H9 (cell line): Measurements from ENCODE around the gene SLC6A3. TPM values are rescaled to one million over a fixed set of nuclear protein-coding genes. Genes with fewer than 3 reads are reported as not detected.

ENCODE experiments used
- DNase-seq: peaks from one replicate; pipeline ENCODE4 v3.0.0-alpha.2; 2017
- H2AFZ ChIP-seq: one replicate; pipeline ENCODE4 v1.6.1; 2013; ENCODE audit warnings: mild to moderate bottlenecking, low read length, control low read depth, moderate library complexity
- H2AK5ac ChIP-seq: 2 replicates; pipeline ENCODE4 v1.6.1; 2013; ENCODE audit warnings: low read length, control low read depth, mixed read lengths; ENCODE audit not compliant: insufficient read length
- H2BK120ac ChIP-seq: one replicate; pipeline ENCODE4 v1.6.1; 2013; ENCODE audit warnings: low read depth, mild to moderate bottlenecking, low read length, control low read depth, inconsistent platforms; ENCODE audit not compliant: poor library complexity, severe bottlenecking
- H2BK12ac ChIP-seq: 2 replicates; pipeline ENCODE4 v1.6.1; 2013; ENCODE audit warnings: low read length, control low read depth, mixed read lengths, low read depth; ENCODE audit not compliant: insufficient read length
- H2BK15ac ChIP-seq: 2 replicates; pipeline ENCODE4 v1.6.1; 2013; ENCODE audit warnings: low read depth, low read length, control low read depth
- H2BK20ac ChIP-seq: one replicate; pipeline ENCODE4 v1.6.1; 2013; ENCODE audit warnings: low read depth, mild to moderate bottlenecking, low read length, control low read depth, inconsistent platforms; ENCODE audit not compliant: poor library complexity, severe bottlenecking
- H2BK5ac ChIP-seq: 2 replicates; pipeline ENCODE4 v1.6.1; 2013; ENCODE audit warnings: low read length, control low read depth, mixed read lengths; ENCODE audit not compliant: insufficient read length
- H3K14ac ChIP-seq: 2 replicates; pipeline ENCODE4 v1.6.1; 2013; ENCODE audit warnings: low read length, control low read depth; ENCODE audit not compliant: insufficient read depth
- H3K18ac ChIP-seq: 2 replicates; pipeline ENCODE4 v1.6.1; 2013; ENCODE audit warnings: low read depth, mild to moderate bottlenecking, mixed read lengths, low read length, control low read depth; ENCODE audit not compliant: insufficient read length
- H3K23ac ChIP-seq: 2 replicates; pipeline ENCODE4 v1.6.1; 2013; ENCODE audit warnings: low read length, control low read depth, mixed read lengths, low read depth; ENCODE audit not compliant: insufficient read length
- H3K23me2 ChIP-seq: 2 replicates; pipeline ENCODE4 v1.6.1; 2013; ENCODE audit warnings: low read depth, mild to moderate bottlenecking, mixed read lengths, low read length, control low read depth; ENCODE audit not compliant: insufficient read length, poor library complexity, severe bottlenecking
- H3K27ac ChIP-seq: 2 replicates; pipeline ENCODE4 v1.5.1; 2013; ENCODE audit warnings: low read length, control low read depth, mixed read lengths, low read depth; ENCODE audit not compliant: insufficient read length
- H3K27me3 ChIP-seq: 2 replicates; pipeline ENCODE4 v1.6.1; 2013; ENCODE audit warnings: low read length, control low read depth, inconsistent platforms; ENCODE audit not compliant: insufficient read depth
- H3K4ac ChIP-seq: 2 replicates; pipeline ENCODE4 v1.6.1; 2013; ENCODE audit warnings: low read depth, mild to moderate bottlenecking, control low read depth, inconsistent platforms, low read length, moderate library complexity
- H3K4me1 ChIP-seq: 2 replicates; pipeline ENCODE4 v1.6.1; 2013; ENCODE audit warnings: low read length, control low read depth, inconsistent platforms; ENCODE audit not compliant: insufficient read depth
- H3K4me2 ChIP-seq: 2 replicates; pipeline ENCODE4 v1.6.1; 2013; ENCODE audit warnings: low read length, control low read depth, mixed read lengths; ENCODE audit not compliant: insufficient read length, insufficient read depth
- H3K56ac ChIP-seq: 2 replicates; pipeline ENCODE4 v1.6.1; 2013; ENCODE audit warnings: low read depth, mild to moderate bottlenecking, mixed read lengths, low read length, control low read depth; ENCODE audit not compliant: insufficient read length
- H3K79me1 ChIP-seq: 2 replicates; pipeline ENCODE4 v1.6.1; 2013; ENCODE audit warnings: low read depth, mild to moderate bottlenecking, moderate library complexity, low read length, control low read depth, inconsistent platforms; ENCODE audit not compliant: insufficient read depth, poor library complexity, severe bottlenecking
- H3K79me2 ChIP-seq: 2 replicates; pipeline ENCODE4 v1.6.1; 2013; ENCODE audit warnings: low read length, control low read depth, inconsistent platforms; ENCODE audit not compliant: insufficient read depth
- H3K9ac ChIP-seq: 2 replicates; pipeline ENCODE4 v1.6.1; 2013; ENCODE audit warnings: low read length, control low read depth, mixed read lengths; ENCODE audit not compliant: insufficient read length; ENCODE audit errors: extremely low read depth
- H3K9me3 ChIP-seq: one replicate; pipeline ENCODE4 v1.6.1; 2013; ENCODE audit warnings: low read depth, low read length, inconsistent platforms; ENCODE audit not compliant: control insufficient read depth
- H3T11ph ChIP-seq: one replicate; pipeline ENCODE4 v1.6.1; 2013; ENCODE audit warnings: mild to moderate bottlenecking, low read length, control low read depth, inconsistent platforms
- H4K20me1 ChIP-seq: one replicate; pipeline ENCODE4 v1.6.1; 2013; ENCODE audit not compliant: control insufficient read depth, insufficient read length, insufficient read depth
- H4K5ac ChIP-seq: 2 replicates; pipeline ENCODE4 v1.6.1; 2013; ENCODE audit warnings: low read depth, mild to moderate bottlenecking, mixed read lengths, low read length, control low read depth; ENCODE audit not compliant: insufficient read length
- H4K8ac ChIP-seq: replicated peaks from 2 replicates; pipeline ENCODE4 v1.6.1; 2013; ENCODE audit warnings: low read length, control low read depth, mixed read lengths, low read depth; ENCODE audit not compliant: insufficient read length
- H4K91ac ChIP-seq: 2 replicates; pipeline ENCODE4 v1.6.1; 2013; ENCODE audit warnings: low read depth, mild to moderate bottlenecking, moderate library complexity, mixed read lengths, low read length, control low read depth; ENCODE audit not compliant: insufficient read length
- H3K27ac Mint-ChIP-seq, 3 experiments: 2 replicates in 2 of 3; 3 replicates in 1 of 3; pipeline ENCODE4 v1.8.0; 2020 to 2021; ENCODE audit warnings: mixed read lengths in 3 of 3, mild to moderate bottlenecking in 1 of 3, moderate library complexity in 1 of 3
- H3K27me3 Mint-ChIP-seq: 2 replicates; pipeline ENCODE4 v1.8.0; 2021; ENCODE audit warnings: low read depth, mild to moderate bottlenecking, moderate library complexity, mixed read lengths
- H3K36me3 Mint-ChIP-seq, 3 experiments: 2 replicates in 2 of 3; 3 replicates in 1 of 3; pipeline ENCODE4 v1.8.0; 2020 to 2021; ENCODE audit warnings: low read depth in 3 of 3, mixed read lengths in 3 of 3; ENCODE audit not compliant: insufficient read depth in 1 of 3
- H3K4me1 Mint-ChIP-seq, 2 experiments: 2 replicates each; pipeline ENCODE4 v1.8.0; 2020; ENCODE audit warnings: mixed read lengths in 2 of 2
- H3K4me3 Mint-ChIP-seq, 2 experiments: 2 replicates in 1 of 2; 3 replicates in 1 of 2; pipeline ENCODE4 v1.8.0; 2020 to 2021; ENCODE audit warnings: mild to moderate bottlenecking in 2 of 2, mixed read lengths in 2 of 2, moderate library complexity in 1 of 2
- H3K9me3 Mint-ChIP-seq, 2 experiments: 2 replicates in 1 of 2; 3 replicates in 1 of 2; pipeline ENCODE4 v1.8.0; 2020; ENCODE audit warnings: mild to moderate bottlenecking in 2 of 2, mixed read lengths in 2 of 2, moderate library complexity in 1 of 2
- WGBS: extraction: QIAGEN DNeasy Blood & Tissue Kit; methylation state at CpG from one replicate; pipeline ENCODE4 v1.1.7; 2013; ENCODE audit warnings: missing lambda C conversion rate, low lambda C conversion rate, mixed read lengths; ENCODE audit not compliant: insufficient read length; ENCODE audit errors: extremely low coverage; 5-methylcytosine and 5-hydroxymethylcytosine counted together
- total RNA-seq: library from RNA; stranded (reverse); gene quantifications from 2 replicates; pipeline ENCODE4 v1.2.1, GENCODE V29; 2021
- TF ChIP-seq, protein P1 (sequence below): fragments of 200-600 bp; sonication (generic); conservative IDR thresholded peaks from 3 replicates; pipeline ENCODE4 v1.8.0; 2021; ENCODE audit warnings: antibody characterized with exemption, mild to moderate bottlenecking

Gene SLC6A3
- total RNA-seq, 1 experiment from 2014 or later: 0.61 TPM

GRCh38 chr5:1418238-1418920, 26.9 kb downstream of the SLC6A3 start:
- Mint-ChIP-seq H3K4me1 (peaks cover 2 to 6% of the 10 kb centered on the region in 2 experiments), H3K27ac (no peak overlapping the region), H3K27me3 (peaks cover 10% of the 10 kb centered on the region), H3K9me3 (peaks cover 3% of the 10 kb centered on the region in 2 experiments; a peak in 4 of 5 replicates), H3K36me3 (no peaks in the 10 kb centered on the region; a peak in 1 of 7 replicates), H3K4me3 (no peak overlapping the region)
- TF ChIP-seq, protein P1, sequence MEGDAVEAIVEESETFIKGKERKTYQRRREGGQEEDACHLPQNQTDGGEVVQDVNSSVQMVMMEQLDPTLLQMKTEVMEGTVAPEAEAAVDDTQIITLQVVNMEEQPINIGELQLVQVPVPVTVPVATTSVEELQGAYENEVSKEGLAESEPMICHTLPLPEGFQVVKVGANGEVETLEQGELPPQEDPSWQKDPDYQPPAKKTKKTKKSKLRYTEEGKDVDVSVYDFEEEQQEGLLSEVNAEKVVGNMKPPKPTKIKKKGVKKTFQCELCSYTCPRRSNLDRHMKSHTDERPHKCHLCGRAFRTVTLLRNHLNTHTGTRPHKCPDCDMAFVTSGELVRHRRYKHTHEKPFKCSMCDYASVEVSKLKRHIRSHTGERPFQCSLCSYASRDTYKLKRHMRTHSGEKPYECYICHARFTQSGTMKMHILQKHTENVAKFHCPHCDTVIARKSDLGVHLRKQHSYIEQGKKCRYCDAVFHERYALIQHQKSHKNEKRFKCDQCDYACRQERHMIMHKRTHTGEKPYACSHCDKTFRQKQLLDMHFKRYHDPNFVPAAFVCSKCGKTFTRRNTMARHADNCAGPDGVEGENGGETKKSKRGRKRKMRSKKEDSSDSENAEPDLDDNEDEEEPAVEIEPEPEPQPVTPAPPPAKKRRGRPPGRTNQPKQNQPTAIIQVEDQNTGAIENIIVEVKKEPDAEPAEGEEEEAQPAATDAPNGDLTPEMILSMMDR: no peak
- DNase-seq: no peak
- H4K20me1 ChIP-seq: no peaks in the 10 kb centered on the region
- no peak overlapping the region for H2BK15ac ChIP-seq
- no peak overlapping the region for H2AK5ac ChIP-seq
- H2AFZ ChIP-seq: no peak overlapping the region
- peaks cover 4% of the 10 kb centered on the region for H3K23me2 ChIP-seq
- H4K91ac ChIP-seq: no peak overlapping the region
- H3K27me3 ChIP-seq: no peaks in the 10 kb centered on the region
- no peak overlapping the region for H4K5ac ChIP-seq
- no peak overlapping the region for H2BK5ac ChIP-seq
- H3K27ac ChIP-seq: no peak overlapping the region
- no peak overlapping the region for H3K18ac ChIP-seq
- WGBS: 100% methylated on average over 2 of the region's 2 CpGs
- H3T11ph ChIP-seq: no peak overlapping the region
- H3K9me3 ChIP-seq: no peaks in the 10 kb centered on the region
- H3K14ac ChIP-seq: no peak overlapping the region
- no peak overlapping the region for H3K23ac ChIP-seq
- no peak overlapping the region for H3K56ac ChIP-seq
- no peak overlapping the region for H3K4me2 ChIP-seq
- no peaks in the 10 kb centered on the region for H3K4me1 ChIP-seq
- no peak overlapping the region for H2BK12ac ChIP-seq
- H3K79me1 ChIP-seq: no peaks in the 10 kb centered on the region
- no peaks in the 10 kb centered on the region for H3K79me2 ChIP-seq
- H4K8ac ChIP-seq: no peak overlapping the region
- no peak overlapping the region for H2BK20ac ChIP-seq
- H2BK120ac ChIP-seq: no peak overlapping the region
- no peak overlapping the region for H3K4ac ChIP-seq
- no peak overlapping the region for H3K9ac ChIP-seq
